IMR-90 (cell line): ENCODE results near the gene DNM3. TPM values are rescaled to one million over a fixed set of nuclear protein-coding genes. Genes with fewer than 3 reads are reported as not detected.

Experiments
- ATAC-seq: fragments of 200-7000 bp; cut with Tn5 transposase; 2 replicates; pipeline ENCODE4 v1.9.1; 2020; ENCODE audit warnings: low read depth, mild to moderate bottlenecking, moderate library complexity
- BruUV-seq: library from RNA; stranded (reverse); fragments of 400-500 nt; replicated peaks from 2 replicates; lab custom pipeline; 2021; lab: Mats Ljungman, UMichigan
- CTCF ChIA-PET: fragments of 300-600 bp; formaldehyde crosslinking; extraction: SDS; loops from one replicate; lab custom pipeline; 2021; ENCODE audit warnings: antibody characterized with exemption; lab: Yijun Ruan, JAX
- POLR2A ChIA-PET: fragments of 300-600 bp; sonication (Branson Sonifier 250); formaldehyde crosslinking; loops from one replicate; lab custom pipeline; 2022; ENCODE audit warnings: antibody characterized with exemption; ENCODE audit not compliant: unreplicated experiment; lab: Charles Lee
- DNase-seq: peaks from one replicate; pipeline ENCODE4 v3.0.0; 2013
- H2AFZ ChIP-seq: replicated peaks from 2 replicates; pipeline ENCODE3; 2013; ENCODE audit warnings: low read length, mild to moderate bottlenecking; ENCODE audit not compliant: poor library complexity
- H2AK5ac ChIP-seq: 2 replicates; pipeline ENCODE4 v1.6.1; 2013; ENCODE audit warnings: low read depth, low read length, inconsistent platforms
- H2AK9ac ChIP-seq: replicated peaks from 2 replicates; pipeline ENCODE3; 2013; ENCODE audit warnings: mild to moderate bottlenecking, low read depth, low read length, moderate library complexity; ENCODE audit not compliant: poor library complexity
- H2BK120ac ChIP-seq: 2 replicates; pipeline ENCODE4 v1.6.1; 2013; ENCODE audit warnings: low read depth, low read length, inconsistent platforms
- H2BK15ac ChIP-seq: 3 replicates; pipeline ENCODE4 v1.6.1; 2013; ENCODE audit warnings: low read depth, low read length, inconsistent platforms
- H2BK20ac ChIP-seq: 2 replicates; pipeline ENCODE4 v1.6.1; 2013; ENCODE audit warnings: low read depth, mild to moderate bottlenecking, inconsistent platforms, low read length, moderate library complexity
- H2BK5ac ChIP-seq: 2 replicates; pipeline ENCODE4 v1.6.1; 2013; ENCODE audit warnings: mild to moderate bottlenecking, low read depth, low read length, inconsistent platforms; ENCODE audit not compliant: poor library complexity, severe bottlenecking
- H3K14ac ChIP-seq: replicated peaks from 2 replicates; pipeline ENCODE4 v1.6.1; 2013; ENCODE audit warnings: low read depth, low read length, inconsistent platforms
- H3K18ac ChIP-seq: 2 replicates; pipeline ENCODE4 v1.6.1; 2013; ENCODE audit warnings: low read depth, low read length, control low read depth
- H3K23ac ChIP-seq: 2 replicates; pipeline ENCODE4 v1.6.1; 2013; ENCODE audit warnings: low read depth, low read length, inconsistent platforms
- H3K27ac ChIP-seq: 2 replicates; pipeline ENCODE4 v1.5.1; 2013; ENCODE audit warnings: mild to moderate bottlenecking, control low read depth, low read length; ENCODE audit not compliant: insufficient read depth
- H3K27me3 ChIP-seq: 2 replicates; pipeline ENCODE4 v1.6.1; 2013; ENCODE audit warnings: low read length; ENCODE audit not compliant: control insufficient read depth, insufficient read depth
- H3K36me3 ChIP-seq: 2 replicates; pipeline ENCODE4 v1.6.1; 2013; ENCODE audit warnings: low read length, mixed read lengths; ENCODE audit not compliant: control insufficient read depth, insufficient read depth
- H3K4ac ChIP-seq: 2 replicates; pipeline ENCODE4 v1.6.1; 2013; ENCODE audit warnings: low read depth, low read length, inconsistent platforms
- H3K4me1 ChIP-seq: 2 replicates; pipeline ENCODE4 v1.6.1; 2013; ENCODE audit warnings: low read length, mixed read lengths; ENCODE audit not compliant: control insufficient read depth, insufficient read depth
- H3K4me2 ChIP-seq: 2 replicates; pipeline ENCODE4 v1.6.1; 2013; ENCODE audit warnings: low read depth, mild to moderate bottlenecking, control low read depth, low read length, moderate library complexity
- H3K4me3 ChIP-seq: 2 replicates; pipeline ENCODE4 v1.5.1; 2013; ENCODE audit warnings: low read depth, mild to moderate bottlenecking, control low read depth, low read length, moderate library complexity; ENCODE audit not compliant: insufficient read depth
- H3K56ac ChIP-seq: 2 replicates; pipeline ENCODE4 v1.6.1; 2013; ENCODE audit warnings: low read length, inconsistent platforms; ENCODE audit not compliant: insufficient read depth; ENCODE audit errors: extremely low read depth
- H3K79me1 ChIP-seq, 2 experiments: 2 replicates each; pipeline ENCODE4 v1.6.1; 2013; ENCODE audit warnings: low read length in 2 of 2, inconsistent platforms in 1 of 2, low read depth in 1 of 2
- H3K9ac ChIP-seq: 2 replicates; pipeline ENCODE4 v1.6.1; 2013; ENCODE audit warnings: low read depth, low read length, control low read depth
- H3K9me1 ChIP-seq: 2 replicates; pipeline ENCODE4 v1.6.1; 2013; ENCODE audit warnings: low read length, inconsistent platforms; ENCODE audit not compliant: insufficient read depth
- H3K9me3 ChIP-seq: 2 replicates; pipeline ENCODE4 v1.6.1; 2013; ENCODE audit warnings: low read length; ENCODE audit not compliant: control insufficient read depth, insufficient read depth
- H4K20me1 ChIP-seq: 2 replicates; pipeline ENCODE4 v1.6.1; 2013; ENCODE audit warnings: low read length, inconsistent platforms; ENCODE audit not compliant: insufficient read depth
- H4K5ac ChIP-seq: 2 replicates; pipeline ENCODE4 v1.6.1; 2013; ENCODE audit warnings: mild to moderate bottlenecking, low read depth, low read length, control low read depth
- H4K8ac ChIP-seq, 2 experiments: 2 replicates each; pipeline ENCODE4 v1.6.1; 2013; ENCODE audit warnings: low read depth in 2 of 2, low read length in 2 of 2, control low read depth in 1 of 2, inconsistent platforms in 1 of 2
- H4K91ac ChIP-seq: 2 replicates; pipeline ENCODE4 v1.6.1; 2013; ENCODE audit warnings: low read depth, low read length, inconsistent platforms; ENCODE audit not compliant: insufficient read depth
- CEBPB ChIP-seq: IDR thresholded peaks from 2 replicates; pipeline ENCODE4 v1.6.1; 2012; ENCODE audit warnings: low read depth, low read length, improper control_type of control experiment
- CHD1 ChIP-seq: IDR thresholded peaks from 2 replicates; pipeline ENCODE4 v1.6.1; 2012; ENCODE audit warnings: low read depth, low read length, improper control_type of control experiment
- FOS ChIP-seq: fragments of 150-350 bp; IDR thresholded peaks from 2 replicates; pipeline ENCODE4 v1.6.1; 2016; ENCODE audit warnings: low read depth, low read length
- MAFK ChIP-seq: IDR thresholded peaks from 2 replicates; pipeline ENCODE4 v1.6.1; 2012; ENCODE audit warnings: low read depth, low read length, improper control_type of control experiment
- MAZ ChIP-seq: IDR thresholded peaks from 2 replicates; pipeline ENCODE4 v1.6.1; 2012; ENCODE audit warnings: low read depth, mild to moderate bottlenecking, low read length, improper control_type of control experiment, moderate library complexity, borderline replicate concordance
- MXI1 ChIP-seq: IDR thresholded peaks from 2 replicates; pipeline ENCODE4 v1.6.1; 2012; ENCODE audit warnings: low read depth, mild to moderate bottlenecking, low read length, moderate library complexity, borderline replicate concordance
- POLR2A ChIP-seq: IDR thresholded peaks from 2 replicates; pipeline ENCODE4 v1.6.1; 2012; ENCODE audit warnings: mild to moderate bottlenecking, low read depth, low read length
- RAD21 ChIP-seq: IDR thresholded peaks from 2 replicates; pipeline ENCODE4 v1.6.1; 2012; ENCODE audit warnings: low read length, improper control_type of control experiment
- RCOR1 ChIP-seq: IDR thresholded peaks from 2 replicates; pipeline ENCODE4 v1.6.1; 2012; ENCODE audit warnings: mild to moderate bottlenecking, low read length, improper control_type of control experiment; ENCODE audit not compliant: insufficient replicate concordance
- SMC3 ChIP-seq: fragments of 150-350 bp; IDR thresholded peaks from 2 replicates; pipeline ENCODE4 v1.6.1; 2016; ENCODE audit warnings: low read depth, mild to moderate bottlenecking, antibody characterized with exemption, low read length, moderate library complexity
- WGBS, 2 experiments: methylation state at CpG; one replicate each; pipeline versions ENCODE4 v1.1.5 to v1.1.7; 2013; ENCODE audit warnings: missing lambda C conversion rate in 2 of 2; ENCODE audit not compliant: insufficient read length in 1 of 2; ENCODE audit errors: extremely low coverage in 2 of 2; 5-methylcytosine and 5-hydroxymethylcytosine counted together
- dilution Hi-C: fragments of 300-500 bp; cut with HindIII; formaldehyde crosslinking; loops from one replicate; pipeline ENCODE4 v1.14.3; 2018; ENCODE audit warnings: low sequenced_read_pairs; ENCODE audit not compliant: unreplicated experiment
- in situ Hi-C: fragments of 300-500 bp; cut with MboI; formaldehyde crosslinking; loops from 3 replicates; pipeline ENCODE4 v1.14.3; 2019; ENCODE audit warnings: low sequenced_read_pairs, inconsistent platforms, mixed read lengths
- intact Hi-C: fragments of 100-400 bp; cut with micrococcal nuclease; formaldehyde crosslinking; loops from 2 replicates; pipeline ENCODE4 v1.10.0; 2022
- polyA plus RNA-seq, 3 experiments: library from polyadenylated mRNA; depleted of rRNA; stranded (reverse); fragments of >200 nt; gene quantifications; 2 replicates each; pipeline ENCODE4 v1.2.3, GENCODE V29; 2012; ENCODE audit warnings: low replicate concordance in 1 of 3
- total RNA-seq: library from RNA; depleted of rRNA; stranded (reverse); fragments of >200 nt; gene quantifications from 2 replicates; pipeline ENCODE4 v1.2.3, GENCODE V29; 2012
- TF ChIP-seq, protein P1 (sequence below): fragments of 150-350 bp; IDR thresholded peaks from 2 replicates; pipeline ENCODE4 v1.6.1; 2016; ENCODE audit warnings: low read depth, mild to moderate bottlenecking, low read length, moderate library complexity, borderline replicate concordance
- TF ChIP-seq, protein P2 (sequence below): fragments of 150-350 bp; IDR thresholded peaks from 2 replicates; pipeline ENCODE4 v1.6.1; 2017; ENCODE audit warnings: mild to moderate bottlenecking, antibody characterized with exemption, low read length, low read depth

DNM3 gene
- total and polyA plus RNA-seq, 2 of the 4 experiments (the other 2 are of a cell fraction), result 0.36 TPM

GRCh38 chr1:172380441-172381244, 539.3 kb downstream of the DNM3 start:
- Histone ChIP-seq H3K9me3 (no peaks in the 10 kb centered on the region), H3K4me2 (no peak overlapping the region; the same call in 1 of the 2 replicates), H2BK15ac (peak overlapping the region; percentile 60; the same call in 1 of the 3 replicates), H3K4me3 (no peak overlapping the region), H3K4ac (peak overlapping the region; percentile 68; the same call in 1 of the 2 replicates), H2BK120ac (peak overlapping the region; percentile 81), H3K9me1 (no peaks in the 10 kb centered on the region; the same call in 1 of the 2 replicates), H3K9ac (no peak overlapping the region), H3K36me3 (no peaks in the 10 kb centered on the region), H3K23ac (peak overlapping the region; percentile 83; the same call in 1 of the 2 replicates), H3K27ac (no peak overlapping the region), H3K4me1 (peaks cover 9% of the 10 kb centered on the region), H4K91ac (no peak overlapping the region), H2AFZ (no peak overlapping the region), H3K14ac (0 out of 2 replicates have a peak overlapping the region, but pooled peaks have one; percentile 63), H2BK5ac (peak overlapping the region; percentile 67), H2AK5ac (no peak overlapping the region), H3K79me1 (no peaks in the 10 kb centered on the region), H4K8ac (peak overlapping the region in 1 of 2 experiments; percentile 65; a peak in 1 of 4 replicates), H3K56ac (no peak overlapping the region), H2BK20ac (peak overlapping the region; percentile 82), H4K5ac (no peak overlapping the region; the same call in 1 of the 2 replicates), H3K18ac (no peak overlapping the region; the same call in 1 of the 2 replicates), H3K27me3 (no peaks in the 10 kb centered on the region), H2AK9ac (no peak overlapping the region), H4K20me1 (no peaks in the 10 kb centered on the region)
- CTCF ChIA-PET, result no interaction called here
- no peak for DNase-seq
- no TSS peak for BruUV-seq
- TF ChIP-seq POLR2A (no peak), FOS (no peak), RAD21 (no peak), SMC3 (no peak), CHD1 (no peak), MAFK (no peak), MXI1 (no peak), MAZ (no peak), RCOR1 (no peak), CEBPB (no peak)
- TF ChIP-seq, protein P1, sequence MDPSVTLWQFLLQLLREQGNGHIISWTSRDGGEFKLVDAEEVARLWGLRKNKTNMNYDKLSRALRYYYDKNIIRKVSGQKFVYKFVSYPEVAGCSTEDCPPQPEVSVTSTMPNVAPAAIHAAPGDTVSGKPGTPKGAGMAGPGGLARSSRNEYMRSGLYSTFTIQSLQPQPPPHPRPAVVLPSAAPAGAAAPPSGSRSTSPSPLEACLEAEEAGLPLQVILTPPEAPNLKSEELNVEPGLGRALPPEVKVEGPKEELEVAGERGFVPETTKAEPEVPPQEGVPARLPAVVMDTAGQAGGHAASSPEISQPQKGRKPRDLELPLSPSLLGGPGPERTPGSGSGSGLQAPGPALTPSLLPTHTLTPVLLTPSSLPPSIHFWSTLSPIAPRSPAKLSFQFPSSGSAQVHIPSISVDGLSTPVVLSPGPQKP, result no peak
- TF ChIP-seq, protein P2, sequence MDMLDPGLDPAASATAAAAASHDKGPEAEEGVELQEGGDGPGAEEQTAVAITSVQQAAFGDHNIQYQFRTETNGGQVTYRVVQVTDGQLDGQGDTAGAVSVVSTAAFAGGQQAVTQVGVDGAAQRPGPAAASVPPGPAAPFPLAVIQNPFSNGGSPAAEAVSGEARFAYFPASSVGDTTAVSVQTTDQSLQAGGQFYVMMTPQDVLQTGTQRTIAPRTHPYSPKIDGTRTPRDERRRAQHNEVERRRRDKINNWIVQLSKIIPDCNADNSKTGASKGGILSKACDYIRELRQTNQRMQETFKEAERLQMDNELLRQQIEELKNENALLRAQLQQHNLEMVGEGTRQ, result no peak
- intact Hi-C loops, result loop anchor here (2.0 kb wide), 1 partner anchor 22 kb away; no protein-coding TSS in a partner anchor
- POLR2A ChIA-PET, result interaction anchor here (0.6 kb wide), 2 partner anchors 236 to 580 kb away, joined by 3 read pairs; no protein-coding TSS in a partner anchor
- in situ Hi-C loops, result no loop called here
- 0% methylated on average over 1 of the region's 6 CpGs; no CpG with 5 or more reads in 1 of the 2 experiments for WGBS, 2 experiments
- ATAC-seq, result no peak
- dilution Hi-C loops, result no loop called here
